ENCODE results near the gene TRAF5. TPM values are rescaled to one million over a fixed set of nuclear protein-coding genes. Genes with fewer than 3 reads are reported as not detected.

TRAF5 gene
- total and polyA plus RNA-seq, 12 donors, result 1.0 to 16.7 (median 7.4) TPM

DNA sequence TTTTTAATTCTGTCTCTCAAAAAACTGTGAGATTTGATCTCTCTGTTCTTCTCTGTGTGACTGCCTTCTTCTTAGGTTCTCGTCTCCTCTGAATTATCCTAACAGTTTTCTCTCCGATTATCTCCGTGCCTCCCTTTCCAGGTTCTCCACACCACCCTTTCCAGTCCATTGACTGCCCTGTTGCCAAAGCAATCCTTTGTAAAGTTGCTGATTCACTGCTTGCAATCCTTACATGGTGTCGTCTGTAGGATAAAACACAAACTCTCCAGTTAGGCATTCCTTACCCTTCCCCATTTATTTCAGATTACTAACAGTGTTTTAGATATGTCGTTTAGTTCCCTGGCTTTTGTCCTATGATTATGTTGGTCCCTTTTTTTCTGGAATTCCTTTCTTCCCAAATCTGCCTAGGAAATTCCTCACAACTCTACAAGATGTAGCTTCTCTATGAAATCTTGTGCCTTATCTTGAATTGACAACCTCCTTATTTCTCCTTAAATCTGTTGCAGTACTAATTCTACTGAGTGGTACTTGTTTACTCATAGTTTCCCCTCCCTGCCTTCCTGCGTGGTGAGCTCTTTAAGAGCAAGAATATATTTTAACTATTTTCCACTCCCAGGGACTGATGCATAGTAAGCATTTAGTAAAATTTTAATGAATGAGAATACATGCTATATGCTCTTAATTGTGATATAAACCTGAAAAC is 45.2 kb upstream of the TRAF5 start:
- intact Hi-C loops (cut with DNase I), result no loop called here
- no peak overlapping the region for H3K27ac ChIP-seq

GRCh38 chr1:211282023-211282373 is 44.6 kb upstream of the TRAF5 start:
- H3K9me3 ChIP-seq (replicated peaks in 1 of 3), result no peaks in the 10 kb centered on the region
- H3K4me1 ChIP-seq (replicated peaks in 1 of 2), result no peaks in the 10 kb centered on the region
- no peaks in the 10 kb centered on the region for H3K27me3 ChIP-seq
- H3K36me3 ChIP-seq (replicated peaks in 1 of 2), result peaks cover 0 to 70% of the 10 kb centered on the region in 2 donors
- no peak for DNase-seq
- no peak overlapping the region for H3K27ac ChIP-seq
- intact Hi-C loops (cut with DNase I), result no loop called here
- TF ChIP-seq, protein P1, sequence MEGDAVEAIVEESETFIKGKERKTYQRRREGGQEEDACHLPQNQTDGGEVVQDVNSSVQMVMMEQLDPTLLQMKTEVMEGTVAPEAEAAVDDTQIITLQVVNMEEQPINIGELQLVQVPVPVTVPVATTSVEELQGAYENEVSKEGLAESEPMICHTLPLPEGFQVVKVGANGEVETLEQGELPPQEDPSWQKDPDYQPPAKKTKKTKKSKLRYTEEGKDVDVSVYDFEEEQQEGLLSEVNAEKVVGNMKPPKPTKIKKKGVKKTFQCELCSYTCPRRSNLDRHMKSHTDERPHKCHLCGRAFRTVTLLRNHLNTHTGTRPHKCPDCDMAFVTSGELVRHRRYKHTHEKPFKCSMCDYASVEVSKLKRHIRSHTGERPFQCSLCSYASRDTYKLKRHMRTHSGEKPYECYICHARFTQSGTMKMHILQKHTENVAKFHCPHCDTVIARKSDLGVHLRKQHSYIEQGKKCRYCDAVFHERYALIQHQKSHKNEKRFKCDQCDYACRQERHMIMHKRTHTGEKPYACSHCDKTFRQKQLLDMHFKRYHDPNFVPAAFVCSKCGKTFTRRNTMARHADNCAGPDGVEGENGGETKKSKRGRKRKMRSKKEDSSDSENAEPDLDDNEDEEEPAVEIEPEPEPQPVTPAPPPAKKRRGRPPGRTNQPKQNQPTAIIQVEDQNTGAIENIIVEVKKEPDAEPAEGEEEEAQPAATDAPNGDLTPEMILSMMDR (IDR thresholded peaks at IDR 0.05), result no peak
- TF ChIP-seq POLR2A (IDR thresholded peaks at IDR 0.05), result no peak
- no peak overlapping the region for H3K4me3 ChIP-seq

More for the DNA sequence above, 45.2 kb upstream of the TRAF5 start:
- 84 to 88% (median 85%) methylated on average over 6 of the region's 6 CpGs for WGBS, 4 donors
- Histone ChIP-seq H3K36me3 (replicated peaks in 1 of 2) (peaks cover 0 to 71% of the 10 kb centered on the region in 2 donors), H3K4me3 (no peak overlapping the region), H3K9me3 (replicated peaks in 1 of 3) (no peaks in the 10 kb centered on the region), H3K4me1 (replicated peaks in 1 of 2) (no peaks in the 10 kb centered on the region), H3K27me3 (no peaks in the 10 kb centered on the region)
- DNase-seq, result no peak
- TF ChIP-seq, protein P1 (IDR thresholded peaks at IDR 0.05), result no peak
- TF ChIP-seq POLR2A (IDR thresholded peaks at IDR 0.05), result no peak

DNA sequence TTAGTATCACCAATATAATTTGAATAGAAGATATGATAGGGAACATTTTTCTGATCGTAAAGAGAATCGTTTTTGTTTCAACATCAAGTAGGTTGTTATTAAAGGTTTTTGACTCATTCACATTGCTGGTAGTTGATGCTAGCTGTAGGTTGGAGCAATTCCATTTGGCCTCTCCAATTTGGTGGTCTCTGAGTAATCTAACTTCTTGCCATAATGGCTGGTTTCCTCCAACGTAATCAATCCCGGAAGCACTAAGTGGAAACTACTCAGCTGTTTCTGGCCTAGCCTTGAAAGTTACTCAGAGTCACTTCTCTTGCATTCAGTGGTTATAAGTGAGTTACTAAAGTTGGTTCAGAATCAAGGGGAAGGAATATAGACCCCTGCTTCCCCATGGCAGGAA is 41.4 kb upstream of the TRAF5 start:
- no peak for TF ChIP-seq POLR2A (IDR thresholded peaks at IDR 0.05)
- TF ChIP-seq, protein P1 (IDR thresholded peaks at IDR 0.05), result no peak
- H3K36me3 ChIP-seq (replicated peaks in 1 of 2), result peaks cover 0 to 60% of the 10 kb centered on the region in 2 donors
- no peaks in the 10 kb centered on the region for H3K9me3 ChIP-seq (replicated peaks in 1 of 3)
- 81 to 97% (median 84%) methylated on average over 4 of the region's 4 CpGs for WGBS, 4 donors
- intact Hi-C loops (cut with DNase I), result no loop called here
- no peaks in the 10 kb centered on the region for H3K27me3 ChIP-seq
- H3K4me3 ChIP-seq, result no peak overlapping the region
- no peaks in the 10 kb centered on the region for H3K4me1 ChIP-seq (replicated peaks in 1 of 2)
- DNase-seq, result no peak
- H3K27ac ChIP-seq, result no peak overlapping the region

DNA sequence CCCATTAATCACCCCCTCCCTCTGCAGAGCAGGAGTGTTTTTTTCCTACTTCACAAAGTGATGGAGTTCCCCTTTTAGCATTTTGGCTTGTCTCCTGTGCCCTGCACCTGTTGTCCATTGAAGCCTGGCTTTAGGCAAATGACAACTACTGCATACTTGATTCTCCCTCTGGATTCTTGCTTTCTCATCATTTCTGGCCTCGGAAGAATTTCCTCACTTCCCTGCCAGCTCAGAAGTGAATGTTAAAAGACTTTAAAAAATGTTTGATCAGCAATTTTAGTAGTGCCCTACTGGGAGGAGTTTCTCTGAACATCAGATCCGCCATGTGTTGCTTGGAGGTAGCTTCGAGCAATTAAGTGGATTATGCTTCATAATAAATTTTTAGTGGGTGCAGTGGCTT is 39.4 kb upstream of the TRAF5 start:
- H3K4me1 ChIP-seq (replicated peaks in 1 of 2), result no peaks in the 10 kb centered on the region
- H3K27me3 ChIP-seq, result no peaks in the 10 kb centered on the region
- no peak overlapping the region for H3K4me3 ChIP-seq
- 62 to 86% (median 77%) methylated on average over 3 of the region's 3 CpGs for WGBS, 4 donors
- intact Hi-C loops (cut with DNase I), result no loop called here
- DNase-seq, result no peak
- no peaks in the 10 kb centered on the region for H3K9me3 ChIP-seq (replicated peaks in 1 of 3)
- H3K27ac ChIP-seq, result no peak overlapping the region
- TF ChIP-seq, protein P1 (IDR thresholded peaks at IDR 0.05), result no peak
- TF ChIP-seq POLR2A (IDR thresholded peaks at IDR 0.05), result no peak
- peaks cover 0 to 60% of the 10 kb centered on the region in 2 donors for H3K36me3 ChIP-seq (replicated peaks in 1 of 2)

Data from adrenal gland (tissue), 12 donors.